Measurements from ENCODE around the gene TBC1D1. TPM values are rescaled to one million over a fixed set of nuclear protein-coding genes. Genes with fewer than 3 reads are reported as not detected.

TBC1D1 gene
- total and polyA plus RNA-seq, 2 experiments from 2014 or later = 100.0 to 214 TPM

DNA sequence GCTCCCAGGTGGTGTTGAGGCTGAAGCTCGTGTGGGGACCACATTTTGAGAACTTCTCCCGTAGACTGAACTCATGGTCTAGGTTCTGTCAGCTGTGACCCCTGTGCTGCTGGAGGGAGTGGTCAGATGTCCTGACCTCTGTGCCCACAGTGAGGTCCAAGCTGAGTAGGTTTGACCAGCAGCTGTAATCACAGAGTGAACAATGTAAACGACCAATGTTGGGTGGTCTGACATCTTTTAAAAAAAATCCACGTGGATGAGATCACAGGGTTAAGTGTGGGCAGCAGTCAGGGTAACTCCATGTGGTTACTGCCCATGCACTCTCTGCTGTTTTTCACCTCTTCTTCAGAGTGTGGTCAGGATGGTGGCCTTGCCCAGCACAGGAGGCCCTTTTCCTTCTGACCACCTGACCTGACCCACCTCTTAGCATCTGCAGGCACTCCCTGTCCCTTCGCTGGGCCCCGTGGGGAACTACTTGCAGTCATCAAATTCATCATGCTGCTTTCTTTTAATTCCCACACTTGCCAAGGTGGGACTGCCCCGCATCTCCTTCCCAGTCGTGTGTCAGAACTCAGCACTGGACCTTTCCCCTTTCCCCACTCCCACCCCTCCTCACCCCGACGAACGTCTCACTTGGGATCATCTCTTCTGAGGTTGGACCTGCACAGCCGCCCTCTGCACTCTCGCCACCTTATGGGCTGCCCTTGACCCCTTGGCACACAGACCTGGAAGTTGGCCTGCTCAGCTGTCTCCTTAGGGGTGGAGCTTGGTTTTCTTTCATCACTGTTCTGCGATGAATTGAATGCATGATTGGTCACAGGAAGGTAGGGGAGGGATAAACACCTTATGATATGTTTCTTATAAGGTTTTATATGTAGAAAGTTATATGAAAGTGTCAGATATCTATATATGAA lies 189.4 kb downstream of the TBC1D1 start:
- Histone ChIP-seq H3K27me3 (no peaks in the 10 kb centered on the region), H3K4me3 (no peak overlapping the region), H3K9me3 (ENCODE audit: low read depth) (no peaks in the 10 kb centered on the region), H3K27ac (no peak overlapping the region), H3K4me1 (ENCODE audit: low read depth) (peaks cover 19% of the 10 kb centered on the region), H3K36me3 (no peaks in the 10 kb centered on the region)
- no peak for DNase-seq (ENCODE audit: low read depth in 1 of 2, low spot score in 1 of 2)
- TF ChIP-seq, protein P1, sequence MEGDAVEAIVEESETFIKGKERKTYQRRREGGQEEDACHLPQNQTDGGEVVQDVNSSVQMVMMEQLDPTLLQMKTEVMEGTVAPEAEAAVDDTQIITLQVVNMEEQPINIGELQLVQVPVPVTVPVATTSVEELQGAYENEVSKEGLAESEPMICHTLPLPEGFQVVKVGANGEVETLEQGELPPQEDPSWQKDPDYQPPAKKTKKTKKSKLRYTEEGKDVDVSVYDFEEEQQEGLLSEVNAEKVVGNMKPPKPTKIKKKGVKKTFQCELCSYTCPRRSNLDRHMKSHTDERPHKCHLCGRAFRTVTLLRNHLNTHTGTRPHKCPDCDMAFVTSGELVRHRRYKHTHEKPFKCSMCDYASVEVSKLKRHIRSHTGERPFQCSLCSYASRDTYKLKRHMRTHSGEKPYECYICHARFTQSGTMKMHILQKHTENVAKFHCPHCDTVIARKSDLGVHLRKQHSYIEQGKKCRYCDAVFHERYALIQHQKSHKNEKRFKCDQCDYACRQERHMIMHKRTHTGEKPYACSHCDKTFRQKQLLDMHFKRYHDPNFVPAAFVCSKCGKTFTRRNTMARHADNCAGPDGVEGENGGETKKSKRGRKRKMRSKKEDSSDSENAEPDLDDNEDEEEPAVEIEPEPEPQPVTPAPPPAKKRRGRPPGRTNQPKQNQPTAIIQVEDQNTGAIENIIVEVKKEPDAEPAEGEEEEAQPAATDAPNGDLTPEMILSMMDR (IDR thresholded peaks at IDR 0.05; ENCODE audit: low read depth, low read length) = no peak

DNA sequence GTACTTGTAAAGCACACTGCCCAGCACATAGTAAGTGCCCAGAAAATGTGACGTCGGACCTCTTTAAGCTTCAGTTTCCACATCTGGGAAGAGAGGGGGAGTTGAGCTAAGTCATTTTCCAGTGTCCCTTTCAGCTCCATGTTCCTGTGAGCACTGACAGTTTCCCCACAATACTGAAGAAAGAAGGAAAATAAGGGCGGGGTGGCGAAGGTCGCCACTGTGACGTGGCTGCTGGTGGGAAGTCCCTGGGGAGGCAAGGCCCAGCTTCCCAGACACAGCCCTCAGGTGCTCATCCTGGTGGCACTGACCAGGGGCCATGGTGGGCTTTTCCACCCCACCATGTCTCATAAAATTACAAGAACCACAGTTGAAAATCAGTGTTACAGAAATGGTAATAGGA lies 191.1 kb downstream of the TBC1D1 start:
- H3K4me1 ChIP-seq (ENCODE audit: low read depth) = peaks cover 35% of the 10 kb centered on the region
- H3K27ac ChIP-seq = no peak overlapping the region
- H3K9me3 ChIP-seq (ENCODE audit: low read depth) = no peaks in the 10 kb centered on the region
- H3K4me3 ChIP-seq = no peak overlapping the region
- no peak for DNase-seq (ENCODE audit: low read depth in 1 of 2, low spot score in 1 of 2)
- TF ChIP-seq, protein P1 (IDR thresholded peaks at IDR 0.05; ENCODE audit: low read depth, low read length) = no peak
- no peaks in the 10 kb centered on the region for H3K36me3 ChIP-seq
- no peaks in the 10 kb centered on the region for H3K27me3 ChIP-seq

DNA sequence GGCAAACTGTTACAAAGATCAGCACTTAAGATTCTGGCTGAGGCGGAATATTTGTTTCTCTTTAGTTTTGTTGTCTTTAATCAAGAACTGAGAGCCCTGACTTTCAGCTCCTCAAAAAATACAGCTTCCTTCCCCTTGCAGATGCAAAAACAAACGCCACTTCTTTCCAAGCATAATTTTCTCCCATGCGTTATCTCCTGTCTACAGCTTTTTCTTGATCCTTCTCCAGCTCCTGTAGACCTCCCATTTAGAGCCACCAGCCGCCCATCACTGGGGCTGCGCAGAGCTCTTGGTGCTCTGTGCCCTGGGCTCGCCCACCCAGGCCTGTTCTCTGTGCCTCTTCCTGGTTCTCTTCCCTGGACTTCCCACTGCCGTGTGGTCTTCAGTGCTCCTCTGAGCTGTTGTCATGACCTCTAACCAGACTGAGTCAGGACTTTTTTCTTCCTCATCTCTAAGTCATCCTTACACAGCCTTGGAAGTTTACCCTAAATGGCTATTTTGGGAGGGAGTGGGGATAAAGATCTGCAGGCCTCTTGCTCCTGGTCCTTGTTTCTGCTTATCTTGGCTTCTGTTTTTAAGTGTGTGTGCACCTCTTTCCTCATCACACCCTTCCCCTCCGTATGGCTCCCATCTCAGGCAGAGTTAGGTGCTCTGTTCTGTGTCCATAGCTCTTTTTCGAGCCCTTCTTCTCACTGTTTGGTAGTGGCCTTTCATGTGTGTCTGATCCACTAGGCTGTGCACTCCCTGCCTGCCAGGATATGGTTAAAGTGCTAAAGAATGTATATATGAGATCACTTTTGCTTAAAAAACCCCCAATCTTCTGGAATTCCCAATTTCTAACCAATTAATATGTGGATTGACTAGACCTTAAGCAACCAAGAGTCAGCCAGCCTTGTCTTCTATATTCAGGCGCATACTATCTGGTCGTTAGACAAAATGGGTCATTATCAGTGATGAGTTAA lies 191.8 kb downstream of the TBC1D1 start:
- TF ChIP-seq, protein P1 (IDR thresholded peaks at IDR 0.05; ENCODE audit: low read depth, low read length) = no peak
- no peaks in the 10 kb centered on the region for H3K36me3 ChIP-seq
- no peaks in the 10 kb centered on the region for H3K27me3 ChIP-seq
- peak in 1 of 2 donors; percentile 63 for DNase-seq (ENCODE audit: low read depth in 1 of 2, low spot score in 1 of 2)
- H3K4me1 ChIP-seq (ENCODE audit: low read depth) = peaks cover 35% of the 10 kb centered on the region
- no peaks in the 10 kb centered on the region for H3K9me3 ChIP-seq (ENCODE audit: low read depth)
- peak overlapping the region; percentile 62 for H3K27ac ChIP-seq
- no peak overlapping the region for H3K4me3 ChIP-seq

- DNase-seq (ENCODE audit: low read depth in 1 of 2, low spot score in 1 of 2) = no peak
- H3K27me3 ChIP-seq = no peaks in the 10 kb centered on the region
- no peaks in the 10 kb centered on the region for H3K36me3 ChIP-seq
- peaks cover 49% of the 10 kb centered on the region for H3K4me1 ChIP-seq (ENCODE audit: low read depth)
- TF ChIP-seq, protein P1 (IDR thresholded peaks at IDR 0.05; ENCODE audit: low read depth, low read length) = no peak
- H3K4me3 ChIP-seq = no peak overlapping the region
- H3K9me3 ChIP-seq (ENCODE audit: low read depth) = no peaks in the 10 kb centered on the region
- H3K27ac ChIP-seq = peak overlapping the region; percentile 41
Measured at GRCh38 chr4:38084877-38085711, 194.2 kb downstream of the TBC1D1 start.

- H3K4me3 ChIP-seq = no peak overlapping the region
- DNase-seq (ENCODE audit: low read depth in 1 of 2, low spot score in 1 of 2) = no peak
Measured at GRCh38 chr4:38085751-38086150, 194.9 kb downstream of the TBC1D1 start.

More at GRCh38 chr4:38085751-38086150, 194.9 kb downstream of the TBC1D1 start:
- peaks cover 56% of the 10 kb centered on the region for H3K4me1 ChIP-seq (ENCODE audit: low read depth)
- peak overlapping the region; percentile 41 for H3K27ac ChIP-seq
- H3K27me3 ChIP-seq = no peaks in the 10 kb centered on the region
- no peaks in the 10 kb centered on the region for H3K9me3 ChIP-seq (ENCODE audit: low read depth)
- no peaks in the 10 kb centered on the region for H3K36me3 ChIP-seq
- TF ChIP-seq, protein P1 (IDR thresholded peaks at IDR 0.05; ENCODE audit: low read depth, low read length) = no peak

All from cardiac muscle cell (in vitro differentiated cells and primary cell).